Smooth muscle cell (in vitro differentiated cells): Measurements from ENCODE around the gene SFTPA2. TPM values are rescaled to one million over a fixed set of nuclear protein-coding genes. Genes with fewer than 3 reads are reported as not detected.
"Not testable (repeated sequence)": the region's sequence is repeated elsewhere in the genome, so short reads cannot be mapped to it uniquely, and the experiment has no call there.

Experiments used
- DNase-seq: peaks from one replicate; lab custom pipeline; 2025; ENCODE audit not compliant: unreplicated experiment; lab: John Stamatoyannopoulos, UW
- H2AFZ ChIP-seq: fragments of 200-600 bp; sonication (generic); 2 replicates; pipeline ENCODE4 v1.6.0; 2016; ENCODE audit warnings: antibody characterized with exemption, low read depth, mild to moderate bottlenecking
- H3F3A ChIP-seq: fragments of 200-600 bp; sonication (generic); 2 replicates; pipeline ENCODE4 v1.6.0; 2017; ENCODE audit warnings: antibody characterized with exemption, low read depth
- H3K27ac ChIP-seq: fragments of 200-600 bp; sonication (generic); 2 replicates; pipeline ENCODE4 v1.5.1; 2016; ENCODE audit warnings: low read depth, mild to moderate bottlenecking
- H3K27me3 ChIP-seq: fragments of 200-600 bp; sonication (generic); 2 replicates; pipeline ENCODE4 v1.6.1; 2016; ENCODE audit warnings: low read depth, mild to moderate bottlenecking
- H3K36me3 ChIP-seq: fragments of 200-600 bp; sonication (generic); 2 replicates; pipeline ENCODE4 v1.5.1; 2016; ENCODE audit warnings: low read depth
- H3K4me1 ChIP-seq: fragments of 200-600 bp; sonication (generic); 2 replicates; pipeline ENCODE4 v1.5.1; 2016; ENCODE audit warnings: low read depth
- H3K4me2 ChIP-seq: fragments of 200-600 bp; sonication (generic); 2 replicates; pipeline ENCODE4 v1.6.0; 2016; ENCODE audit warnings: mild to moderate bottlenecking
- H3K4me3 ChIP-seq: fragments of 200-600 bp; sonication (generic); 2 replicates; pipeline ENCODE4 v1.5.1; 2016; ENCODE audit warnings: mild to moderate bottlenecking
- H3K79me2 ChIP-seq: fragments of 200-600 bp; sonication (generic); 2 replicates; pipeline ENCODE4 v1.6.0; 2016; ENCODE audit warnings: low read depth, mild to moderate bottlenecking
- H3K9ac ChIP-seq: fragments of 200-600 bp; sonication (generic); 2 replicates; pipeline ENCODE4 v1.6.0; 2016; ENCODE audit warnings: low read depth
- H3K9me3 ChIP-seq: fragments of 200-600 bp; sonication (generic); replicated peaks from 2 replicates; pipeline ENCODE4 v1.5.1; 2016; ENCODE audit warnings: low read depth
- H4K20me1 ChIP-seq: fragments of 200-600 bp; sonication (generic); 2 replicates; pipeline ENCODE4 v1.6.0; 2016; ENCODE audit warnings: low read depth
- WGBS: methylation state at CpG from one replicate; pipeline ENCODE4 v1.1.7; 2016; ENCODE audit warnings: low lambda C conversion rate; 5-methylcytosine and 5-hydroxymethylcytosine counted together
- polyA plus RNA-seq: library from polyadenylated mRNA; unstranded; fragments of >200 nt; fragmentation: Nextera tagmentation; extraction: Ambion mirVana; gene quantifications from 2 replicates; pipeline ENCODE4 v1.2.1, GENCODE V29; 2016
- total RNA-seq: library from RNA; depleted of rRNA; stranded (reverse); fragments of >200 nt; gene quantifications from 2 replicates; pipeline ENCODE4 v1.2.3, GENCODE V29; 2014
- TF ChIP-seq, protein P1 (sequence below): fragments of 200-600 bp; sonication (generic); IDR thresholded peaks from 2 replicates; pipeline ENCODE4 v1.5.1; 2017; ENCODE audit warnings: borderline replicate concordance, mild to moderate bottlenecking, antibody characterized with exemption; ENCODE audit not compliant: insufficient read depth, poor library complexity, severe bottlenecking

Gene SFTPA2
- total and polyA plus RNA-seq, 2 experiments from 2014 or later = 0.79 TPM; not detected in 1

DNA sequence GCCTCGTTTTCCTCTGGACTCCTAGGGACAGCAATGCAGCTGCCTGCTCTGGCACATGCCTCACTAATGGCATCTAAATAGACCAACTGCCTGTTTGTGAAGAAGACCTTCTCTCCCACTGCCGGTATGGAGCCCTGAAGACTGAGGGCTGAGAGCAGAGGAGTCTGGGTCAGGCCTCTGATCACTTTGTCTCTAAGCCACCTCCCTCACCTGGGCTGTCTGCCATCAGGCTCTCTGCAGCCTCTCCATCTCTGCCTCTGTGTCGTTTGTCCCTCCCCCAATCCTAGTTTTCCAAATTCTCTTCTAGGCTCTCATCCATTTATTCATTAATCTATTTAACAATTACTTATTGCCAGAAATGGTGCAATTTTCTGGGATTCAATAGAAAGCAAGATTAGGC, 35.3 kb upstream of the SFTPA2 start:
- TF ChIP-seq, protein P1, sequence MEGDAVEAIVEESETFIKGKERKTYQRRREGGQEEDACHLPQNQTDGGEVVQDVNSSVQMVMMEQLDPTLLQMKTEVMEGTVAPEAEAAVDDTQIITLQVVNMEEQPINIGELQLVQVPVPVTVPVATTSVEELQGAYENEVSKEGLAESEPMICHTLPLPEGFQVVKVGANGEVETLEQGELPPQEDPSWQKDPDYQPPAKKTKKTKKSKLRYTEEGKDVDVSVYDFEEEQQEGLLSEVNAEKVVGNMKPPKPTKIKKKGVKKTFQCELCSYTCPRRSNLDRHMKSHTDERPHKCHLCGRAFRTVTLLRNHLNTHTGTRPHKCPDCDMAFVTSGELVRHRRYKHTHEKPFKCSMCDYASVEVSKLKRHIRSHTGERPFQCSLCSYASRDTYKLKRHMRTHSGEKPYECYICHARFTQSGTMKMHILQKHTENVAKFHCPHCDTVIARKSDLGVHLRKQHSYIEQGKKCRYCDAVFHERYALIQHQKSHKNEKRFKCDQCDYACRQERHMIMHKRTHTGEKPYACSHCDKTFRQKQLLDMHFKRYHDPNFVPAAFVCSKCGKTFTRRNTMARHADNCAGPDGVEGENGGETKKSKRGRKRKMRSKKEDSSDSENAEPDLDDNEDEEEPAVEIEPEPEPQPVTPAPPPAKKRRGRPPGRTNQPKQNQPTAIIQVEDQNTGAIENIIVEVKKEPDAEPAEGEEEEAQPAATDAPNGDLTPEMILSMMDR = no peak
- Histone ChIP-seq H3K4me2 (no peak overlapping the region), H3K27ac (no peak overlapping the region), H3F3A (no peaks in the 10 kb centered on the region), H3K27me3 (no peaks in the 10 kb centered on the region), H3K4me1 (no peaks in the 10 kb centered on the region), H3K36me3 (no peaks in the 10 kb centered on the region), H3K9ac (no peak overlapping the region), H3K4me3 (no peak overlapping the region), H4K20me1 (no peaks in the 10 kb centered on the region), H2AFZ (no peak overlapping the region), H3K9me3 (no peaks in the 10 kb centered on the region), H3K79me2 (no peaks in the 10 kb centered on the region)
- WGBS = 70% methylated on average over 3 of the region's 3 CpGs
- DNase-seq = no peak

- H3K4me2 ChIP-seq, H3K79me2 ChIP-seq, H3K36me3 ChIP-seq, DNase-seq, H3K27me3 ChIP-seq, H3K27ac ChIP-seq, H3K4me3 ChIP-seq, H3K9ac ChIP-seq, H4K20me1 ChIP-seq, H2AFZ ChIP-seq, H3K9me3 ChIP-seq, H3K4me1 ChIP-seq, H3F3A ChIP-seq: not testable (repeated sequence)
- WGBS = 87% methylated on average over 3 of the region's 3 CpGs
Observed at GRCh38 chr10:79594565-79594964, 34.4 kb upstream of the SFTPA2 start.

- H3K4me2 ChIP-seq = no peak overlapping the region
- H3K4me1 ChIP-seq = no peaks in the 10 kb centered on the region
- TF ChIP-seq, protein P1 = no peak
- H2AFZ ChIP-seq = no peak overlapping the region
- H3K27me3 ChIP-seq = peaks cover 5% of the 10 kb centered on the region
- H3K36me3 ChIP-seq = no peaks in the 10 kb centered on the region
- no peak overlapping the region for H3K4me3 ChIP-seq
- H3K79me2 ChIP-seq = no peaks in the 10 kb centered on the region
- H3K27ac ChIP-seq = no peak overlapping the region
- WGBS = 80% methylated on average over 1 of the region's 1 CpG
- DNase-seq = no peak
- no peaks in the 10 kb centered on the region for H3F3A ChIP-seq
- no peaks in the 10 kb centered on the region for H3K9me3 ChIP-seq
- H4K20me1 ChIP-seq = no peaks in the 10 kb centered on the region
- H3K9ac ChIP-seq = no peak overlapping the region
Observed at GRCh38 chr10:79593377-79593776, 33.2 kb upstream of the SFTPA2 start.

DNA sequence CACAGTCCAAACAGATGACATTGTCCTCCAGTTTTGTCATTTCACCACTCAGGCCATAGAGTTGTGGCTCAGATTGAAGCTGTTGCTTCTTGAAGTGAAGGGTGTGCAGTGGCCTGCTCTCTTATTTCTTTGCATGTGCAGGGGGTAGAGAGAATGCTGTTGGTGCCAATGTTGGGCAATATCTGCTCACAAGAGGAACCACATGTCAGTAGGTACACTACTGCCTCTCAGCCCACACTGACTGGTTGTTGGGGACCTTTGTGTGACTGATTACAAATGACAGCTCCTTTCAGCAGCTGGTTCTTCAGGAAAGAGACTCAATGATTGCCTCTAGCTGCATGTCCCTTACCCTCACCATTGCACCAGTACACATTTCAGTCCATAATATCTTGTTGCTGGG, 28.6 kb upstream of the SFTPA2 start:
- no peak overlapping the region for H2AFZ ChIP-seq
- H3K4me1 ChIP-seq = no peaks in the 10 kb centered on the region
- no peak overlapping the region for H3K27ac ChIP-seq
- H3K4me2 ChIP-seq = no peak overlapping the region
- H4K20me1 ChIP-seq = no peaks in the 10 kb centered on the region
- H3K27me3 ChIP-seq = peaks cover 11% of the 10 kb centered on the region
- H3K79me2 ChIP-seq = no peaks in the 10 kb centered on the region
- H3F3A ChIP-seq = no peaks in the 10 kb centered on the region
- H3K9me3 ChIP-seq = no peaks in the 10 kb centered on the region
- TF ChIP-seq, protein P1 = no peak
- no peak overlapping the region for H3K4me3 ChIP-seq
- no peak for DNase-seq
- no peak overlapping the region for H3K9ac ChIP-seq
- no peaks in the 10 kb centered on the region for H3K36me3 ChIP-seq
